COLO668 (cell line): ENCODE measurements around the gene HPS5.
"Not testable (repeated sequence)": the region's sequence is repeated elsewhere in the genome, so short reads cannot be mapped to it uniquely, and the experiment has no call there.

Source experiments
- DNase-seq: peaks from one replicate; lab custom pipeline; 2025; ENCODE audit not compliant: unreplicated experiment; lab: John Stamatoyannopoulos, UW

Gene HPS5

DNA sequence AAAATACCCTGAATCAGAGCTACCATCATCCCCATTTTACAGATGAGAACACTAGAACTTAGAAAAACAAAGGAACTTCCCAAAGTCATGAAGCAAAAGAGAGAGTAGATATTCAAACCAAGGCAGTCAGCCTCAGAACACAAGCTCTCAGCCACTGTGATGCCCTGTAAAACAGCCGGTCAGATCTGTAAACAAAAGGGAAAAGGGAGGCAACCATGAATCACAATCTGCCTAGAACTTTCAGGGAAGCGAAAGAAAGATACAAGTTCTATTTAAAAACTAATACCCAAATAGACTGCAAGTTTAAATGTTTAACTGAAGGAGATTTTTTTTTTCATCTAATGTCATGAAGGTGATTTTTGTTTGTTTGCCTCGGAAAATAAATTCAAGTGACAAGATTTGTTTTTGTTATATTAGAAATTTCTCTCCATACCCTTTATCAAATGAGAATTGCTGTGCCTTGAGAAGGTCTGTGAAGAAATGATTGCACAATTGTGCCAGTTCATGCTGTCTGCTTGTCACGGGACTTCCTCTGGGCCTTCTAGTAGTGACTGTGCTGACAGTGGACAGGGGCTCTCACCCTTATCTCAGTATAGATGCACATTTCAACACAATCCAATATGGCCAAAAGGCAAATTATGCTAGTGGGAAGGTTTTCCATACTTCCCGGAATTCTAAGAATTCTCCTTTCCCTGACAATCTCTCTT lies 44.2 kb downstream of the HPS5 start:
- no peak for DNase-seq

DNA sequence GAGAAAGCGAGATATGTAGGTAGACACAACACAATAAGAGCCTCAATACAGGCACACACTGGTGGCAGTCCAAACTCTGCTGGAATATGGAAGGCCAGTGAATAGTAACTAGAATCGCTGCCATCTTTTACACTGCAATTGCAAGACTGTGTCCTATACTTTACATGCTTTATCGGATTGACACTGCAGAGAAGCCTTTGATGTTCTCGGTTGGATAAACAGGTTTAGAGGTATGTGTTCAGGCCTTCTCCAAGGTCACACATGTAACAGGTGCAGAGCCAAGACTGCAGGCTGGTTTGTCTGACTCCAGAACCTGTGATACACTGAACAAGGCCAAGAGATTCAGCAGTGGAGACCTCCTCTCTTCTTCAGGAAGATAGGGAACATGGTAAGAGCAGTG lies 50.7 kb downstream of the HPS5 start:
- DNase-seq: no peak

DNA sequence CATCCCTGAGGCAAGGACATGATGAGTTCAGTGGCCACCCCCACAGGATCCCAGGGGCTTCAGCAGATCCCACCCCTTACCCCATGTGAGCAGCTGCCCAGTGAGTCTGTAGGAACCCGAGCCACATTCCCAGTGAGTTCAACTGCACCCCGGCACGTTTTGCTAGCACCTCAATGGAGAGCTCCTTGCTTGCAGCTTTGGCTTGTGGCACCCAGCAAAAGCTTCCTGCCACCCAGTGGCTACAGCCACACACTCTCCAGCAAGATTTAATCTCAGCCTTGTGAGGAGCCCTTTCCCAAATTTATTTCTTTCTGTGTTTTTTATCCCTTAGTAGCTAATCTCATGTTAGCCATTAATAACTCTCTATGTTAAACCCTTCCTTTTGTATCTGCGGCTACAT lies 51.8 kb downstream of the HPS5 start:
- DNase-seq: no peak

DNA sequence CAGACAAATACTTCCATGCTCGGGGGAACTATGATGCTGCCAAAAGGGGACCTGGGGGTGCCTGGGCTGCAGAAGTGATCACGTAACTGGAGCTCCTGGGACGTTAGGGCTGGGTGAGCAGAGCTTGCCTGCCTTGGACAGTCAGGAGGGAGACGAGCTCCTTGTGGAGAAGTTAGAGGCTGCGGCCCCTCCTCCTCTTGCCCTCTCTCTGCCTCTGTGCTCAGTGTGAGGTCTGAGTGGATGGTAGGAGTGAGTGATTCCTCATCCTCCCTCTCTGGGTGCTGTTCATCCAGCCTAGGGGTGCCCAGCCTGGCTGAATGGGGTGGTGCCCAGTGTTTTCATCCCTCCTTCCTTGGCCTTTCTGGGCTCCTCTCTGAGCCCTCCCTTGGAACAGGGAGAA lies 52.7 kb downstream of the HPS5 start:
- DNase-seq: not testable (repeated sequence)

DNA sequence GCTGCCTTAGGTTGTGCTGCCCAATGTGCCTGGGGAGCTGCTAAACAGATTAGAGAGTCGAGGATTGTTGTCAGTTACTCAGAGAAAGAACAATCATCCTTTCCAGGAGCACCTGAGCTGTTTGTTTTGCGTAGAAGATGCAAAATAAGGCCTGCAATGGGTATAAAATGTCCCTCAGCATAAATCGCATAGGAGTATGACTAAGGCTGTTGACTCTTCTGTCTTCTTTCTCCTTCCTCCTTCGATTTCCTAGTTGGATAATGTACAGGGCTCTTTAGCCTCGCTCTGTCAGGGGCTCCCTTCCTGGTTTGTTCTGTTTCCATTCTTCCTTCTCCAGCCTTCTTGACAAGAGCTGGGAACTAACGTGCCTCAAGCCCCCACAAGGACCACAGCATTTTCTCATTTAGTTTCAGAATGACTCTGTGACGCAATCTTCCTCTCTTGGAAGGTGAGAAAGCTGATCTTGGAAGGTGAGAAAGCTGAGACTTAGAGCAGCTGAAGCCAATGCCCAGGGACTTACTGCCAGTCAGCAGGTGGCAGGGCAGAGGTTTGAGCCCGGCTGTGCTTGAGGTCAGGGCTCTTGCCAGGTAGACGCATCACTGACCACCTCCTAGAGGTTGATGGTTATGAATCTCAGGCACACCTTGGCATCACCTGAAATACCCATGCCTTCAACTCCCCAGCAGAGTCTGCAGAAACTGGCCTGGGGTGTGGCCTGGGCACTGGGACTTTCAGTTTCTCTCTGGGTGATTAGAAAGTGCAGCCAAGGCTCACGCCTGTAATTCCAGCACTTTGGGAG lies 54.4 kb downstream of the HPS5 start:
- not testable (repeated sequence) for DNase-seq

DNA sequence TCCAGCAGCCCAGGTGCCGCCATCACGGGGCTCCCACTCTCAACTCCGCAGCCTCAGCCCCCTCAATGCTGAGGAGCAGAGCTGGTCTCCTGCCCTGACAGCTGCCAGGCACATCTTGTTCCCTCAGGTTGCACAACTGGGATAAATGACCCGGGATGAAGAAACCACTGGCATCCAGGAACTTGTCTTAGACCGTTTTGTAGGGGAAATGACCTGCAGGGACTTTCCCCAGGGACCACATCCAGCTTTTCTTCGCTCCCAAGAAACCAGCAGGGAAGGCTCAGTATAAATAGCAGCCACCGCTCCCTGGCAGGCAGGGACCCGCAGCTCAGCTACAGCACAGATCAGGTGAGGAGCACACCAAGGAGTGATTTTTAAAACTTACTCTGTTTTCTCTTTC lies 56.0 kb downstream of the HPS5 start, which contains the start of gene SAA1:
Gene SAA1, plus strand, starts transcription at position 316 of the 400 bp plus-strand sequence. CDS start 624 bp downstream, outside the sequence.
- no peak for DNase-seq

DNA sequence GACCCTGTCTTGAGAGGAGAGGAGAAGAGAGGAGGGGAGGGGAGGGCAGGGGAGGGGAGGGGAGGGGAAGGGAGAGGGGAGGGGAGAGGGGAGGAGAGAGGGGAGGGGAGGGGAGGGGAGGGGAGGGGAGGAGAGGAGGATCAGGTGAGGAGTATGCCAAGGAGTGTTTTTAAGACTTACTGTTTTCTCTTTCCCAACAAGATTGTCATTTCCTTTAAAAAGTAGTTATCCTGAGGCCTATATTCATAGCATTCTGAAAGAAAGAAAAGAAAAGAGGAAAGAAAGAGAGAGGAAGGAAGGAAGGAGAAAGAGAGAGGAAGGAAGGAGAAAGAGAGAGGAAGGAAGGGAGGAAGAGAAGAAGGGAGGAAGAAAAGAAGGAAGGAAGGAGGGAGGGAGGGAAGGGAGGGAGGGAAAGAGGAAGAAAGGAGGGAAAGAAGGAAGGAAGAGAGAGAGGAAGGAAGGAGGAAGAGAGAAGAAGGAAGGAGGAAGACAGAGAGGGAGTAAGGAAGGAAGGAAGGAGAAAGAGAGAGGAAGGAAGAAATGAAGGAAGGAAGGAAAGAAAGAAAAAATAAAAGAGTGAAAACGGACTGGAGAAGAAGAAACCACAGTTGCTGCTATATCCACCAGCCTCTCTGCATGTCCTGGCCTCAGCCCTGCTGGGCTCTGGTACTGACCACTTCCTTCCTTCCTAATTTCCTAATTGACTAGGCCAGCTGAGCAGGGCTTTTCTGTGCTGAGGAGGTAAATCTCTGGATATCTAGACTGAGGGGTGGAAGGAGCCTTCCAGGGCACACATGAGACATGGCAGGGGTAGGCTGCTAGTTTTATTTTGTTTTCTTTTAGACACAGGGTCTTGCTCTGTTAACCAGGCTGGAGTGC lies 57.0 kb downstream of the HPS5 start:
- DNase-seq: no peak

DNA sequence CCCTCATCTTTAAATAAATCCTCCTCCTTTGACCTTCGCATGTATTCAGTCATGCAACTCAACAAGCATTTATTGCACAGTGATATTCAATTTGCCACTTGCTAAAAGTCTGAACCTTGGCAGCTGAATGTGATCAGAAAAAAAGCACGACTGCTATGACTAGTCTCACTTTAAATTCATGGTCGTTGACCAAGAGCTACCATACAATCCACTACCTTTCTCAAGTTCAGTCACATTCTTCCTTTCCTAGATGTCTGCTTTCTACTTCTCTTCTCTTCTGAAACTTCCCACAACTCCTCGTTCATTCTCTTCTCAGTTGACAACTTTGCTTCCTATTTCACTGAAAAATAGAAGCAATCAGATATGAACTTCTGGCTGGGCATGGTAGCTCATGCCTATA lies 57.9 kb downstream of the HPS5 start:
- no peak for DNase-seq

DNA sequence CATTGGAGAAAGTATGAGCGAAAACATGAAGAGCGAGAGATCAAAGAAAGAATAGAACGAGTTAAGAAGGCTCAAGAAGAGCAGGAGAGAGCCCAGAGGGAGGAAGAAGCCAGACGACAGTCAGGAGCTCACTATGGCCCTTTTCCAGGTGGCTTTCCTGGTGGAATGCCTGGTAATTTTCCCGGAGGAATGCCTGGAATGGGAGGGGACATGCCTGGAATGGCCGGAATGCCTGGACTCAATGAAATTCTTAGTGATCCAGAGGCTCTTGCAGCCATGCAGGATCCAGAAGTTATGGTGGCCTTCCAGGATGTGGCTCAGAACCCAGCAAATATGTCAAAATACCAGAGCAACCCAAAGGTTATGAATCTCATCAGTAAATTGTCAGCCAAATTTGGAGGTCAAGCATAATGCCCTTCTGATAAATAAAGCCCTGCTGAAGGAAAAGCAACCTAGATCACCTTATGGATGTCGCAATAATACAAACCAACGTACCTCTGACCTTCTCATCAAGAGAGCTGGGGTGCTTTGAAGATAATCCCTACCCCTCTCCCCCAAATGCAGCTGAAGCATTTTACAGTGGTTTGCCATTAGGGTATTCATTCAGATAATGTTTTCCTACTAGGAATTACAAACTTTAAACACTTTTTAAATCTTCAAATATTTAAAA lies 59.1 kb downstream of the HPS5 start:
- not testable (repeated sequence) for DNase-seq

DNA sequence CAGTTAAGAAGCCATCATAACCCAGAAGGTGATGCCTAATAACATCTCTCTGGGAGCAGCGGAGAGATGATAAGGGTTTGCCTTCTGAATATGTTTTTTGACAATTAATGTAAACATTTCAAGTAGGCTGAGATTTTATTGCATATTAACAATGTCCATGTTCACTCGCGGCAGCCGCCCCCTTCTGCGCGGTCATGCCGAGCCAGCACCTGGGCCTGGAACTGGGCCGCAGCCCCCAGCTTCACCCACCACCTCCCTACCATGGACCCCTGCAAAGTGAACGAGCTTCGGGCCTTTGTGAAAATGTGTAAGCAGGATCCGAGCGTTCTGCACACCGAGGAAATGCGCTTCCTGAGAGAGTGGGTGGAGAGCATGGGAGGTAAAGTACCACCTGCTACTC lies 60.2 kb downstream of the HPS5 start:
- no peak for DNase-seq

DNA sequence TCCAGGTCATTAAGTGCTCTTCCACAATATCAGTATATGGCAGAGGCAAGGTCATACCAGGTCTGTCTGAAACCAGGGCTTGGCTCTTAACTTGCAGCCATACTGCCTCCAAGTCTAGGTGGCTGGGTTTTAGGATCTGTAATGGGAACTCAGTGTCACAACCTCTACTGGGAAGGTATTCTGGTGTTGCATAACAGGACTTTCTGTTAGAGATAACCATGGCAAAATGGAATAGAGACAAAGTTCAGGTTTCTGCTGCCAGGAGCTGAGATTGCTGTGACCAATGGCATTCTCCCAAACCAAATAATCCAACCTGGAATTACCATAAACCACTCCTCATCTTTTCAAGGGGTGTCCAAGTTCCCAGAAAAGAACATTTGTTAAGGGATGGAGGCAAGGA lies 62.7 kb downstream of the HPS5 start:
- DNase-seq: no peak

DNA sequence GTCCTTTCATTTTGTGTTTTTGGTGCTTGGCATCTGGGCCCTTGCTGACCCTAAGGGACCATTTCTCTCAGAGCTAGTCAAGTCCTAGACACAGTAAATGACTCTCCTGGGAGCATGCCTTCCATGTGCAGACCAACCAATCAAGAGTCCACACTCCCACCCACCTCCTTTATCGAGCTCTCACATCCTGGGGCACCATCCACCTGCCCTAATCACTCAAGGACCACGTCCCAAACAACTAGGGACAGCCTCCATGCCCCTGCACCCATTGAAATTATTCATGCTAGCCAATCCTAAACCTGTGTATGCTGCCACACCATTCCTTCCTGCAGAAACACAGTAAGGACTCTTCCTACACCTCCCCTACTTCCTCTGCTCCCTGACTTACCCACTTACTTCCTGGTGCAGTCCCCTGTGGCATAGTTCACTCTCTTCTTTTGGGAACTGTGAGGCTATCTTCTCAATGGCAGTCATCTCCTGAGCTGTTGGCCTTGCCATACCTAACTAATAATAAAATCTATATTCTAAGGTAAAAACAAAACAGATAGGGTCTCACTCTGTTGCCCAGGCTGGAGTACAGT lies 67.1 kb downstream of the HPS5 start:
- no peak for DNase-seq

DNA sequence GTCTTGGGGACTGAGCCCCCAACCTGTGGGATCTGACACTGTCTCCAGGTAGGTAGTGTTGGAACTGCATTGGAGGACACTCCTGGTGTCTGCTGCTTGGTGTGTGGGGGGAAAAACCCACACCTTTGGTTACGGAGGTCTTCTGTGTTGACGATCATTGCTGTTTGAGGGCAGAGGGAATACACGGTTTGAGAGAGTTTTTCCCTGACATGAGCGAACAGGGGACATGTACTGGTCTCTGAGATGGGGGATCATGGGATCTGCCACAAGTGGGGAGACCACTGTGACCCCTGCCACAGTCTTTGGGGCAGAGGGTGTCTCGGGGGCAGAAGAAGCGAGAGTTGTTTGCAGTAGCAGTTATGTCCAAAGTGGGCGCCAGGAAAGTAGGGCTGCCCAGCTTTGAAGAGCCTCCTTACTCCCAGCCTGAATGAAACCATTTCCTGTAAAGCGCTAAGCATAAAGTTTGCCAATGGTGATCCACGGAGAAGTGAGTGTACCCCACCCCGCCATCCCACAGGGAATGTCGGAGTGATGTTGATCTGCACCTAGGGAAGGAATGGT lies 68.1 kb downstream of the HPS5 start:
- no peak for DNase-seq

DNA sequence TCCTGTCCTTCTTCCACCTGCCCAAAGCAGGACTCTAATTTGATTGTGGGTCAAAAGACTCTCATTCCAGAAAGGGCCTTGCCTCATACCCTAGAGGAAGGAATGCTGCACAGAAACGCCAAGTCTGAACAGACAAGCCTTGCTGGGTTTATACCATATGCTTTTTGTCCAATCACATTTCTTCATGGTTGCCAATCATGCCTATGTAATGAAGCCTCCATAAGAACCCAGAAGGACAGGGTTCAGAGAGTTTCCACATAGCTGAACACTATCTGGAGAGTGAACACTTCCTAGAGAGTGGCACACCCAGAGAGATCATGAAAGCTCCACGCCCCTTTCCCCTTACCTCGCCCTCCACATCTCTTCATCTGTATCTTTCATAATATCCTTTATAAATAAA lies 68.7 kb downstream of the HPS5 start:
- DNase-seq: no peak

DNA sequence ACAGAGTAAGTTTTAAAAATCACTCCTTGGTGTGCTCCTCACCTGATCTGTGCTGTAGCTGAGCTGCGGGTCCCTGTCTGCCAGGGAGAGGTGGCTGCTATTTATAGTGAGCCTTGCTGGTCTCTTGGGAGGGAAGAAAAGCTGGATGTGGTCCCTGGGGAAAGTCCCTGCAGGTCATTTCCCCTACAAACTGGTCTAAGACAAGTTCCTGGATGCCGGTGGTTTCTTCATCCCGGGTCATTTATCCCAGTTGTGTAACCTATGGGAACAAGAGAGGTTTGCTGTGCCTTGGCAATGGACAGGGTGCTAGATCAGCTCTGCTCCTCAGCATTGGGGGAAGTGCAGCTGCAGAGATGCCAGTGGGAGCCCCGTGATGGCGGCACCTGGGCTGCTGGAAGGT lies 73.4 kb downstream of the HPS5 start, which contains the start of gene SAA2:
Gene SAA2, minus strand, starts transcription at position 108 of the 400 bp plus-strand sequence. CDS start 657 bp downstream, outside the sequence.
- DNase-seq: no peak

DNA sequence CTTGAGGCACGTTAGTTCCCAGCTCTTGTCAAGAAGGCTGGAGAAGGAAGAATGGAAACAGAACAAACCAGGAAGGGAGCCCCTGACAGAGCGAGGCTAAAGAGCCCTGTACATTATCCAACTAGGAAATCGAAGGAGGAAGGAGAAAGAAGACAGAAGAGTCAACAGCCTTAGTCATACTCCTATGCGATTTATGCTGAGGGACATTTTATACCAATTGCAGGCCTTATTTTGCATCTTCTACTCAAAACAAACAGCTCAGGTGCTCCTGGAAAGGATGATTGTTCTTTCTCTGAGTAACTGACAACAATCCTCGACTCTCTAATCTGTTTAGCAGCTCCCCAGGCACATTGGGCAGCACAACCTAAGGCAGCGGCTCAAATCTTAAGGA lies 74.8 kb downstream of the HPS5 start:
- DNase-seq: not testable (repeated sequence)

DNA sequence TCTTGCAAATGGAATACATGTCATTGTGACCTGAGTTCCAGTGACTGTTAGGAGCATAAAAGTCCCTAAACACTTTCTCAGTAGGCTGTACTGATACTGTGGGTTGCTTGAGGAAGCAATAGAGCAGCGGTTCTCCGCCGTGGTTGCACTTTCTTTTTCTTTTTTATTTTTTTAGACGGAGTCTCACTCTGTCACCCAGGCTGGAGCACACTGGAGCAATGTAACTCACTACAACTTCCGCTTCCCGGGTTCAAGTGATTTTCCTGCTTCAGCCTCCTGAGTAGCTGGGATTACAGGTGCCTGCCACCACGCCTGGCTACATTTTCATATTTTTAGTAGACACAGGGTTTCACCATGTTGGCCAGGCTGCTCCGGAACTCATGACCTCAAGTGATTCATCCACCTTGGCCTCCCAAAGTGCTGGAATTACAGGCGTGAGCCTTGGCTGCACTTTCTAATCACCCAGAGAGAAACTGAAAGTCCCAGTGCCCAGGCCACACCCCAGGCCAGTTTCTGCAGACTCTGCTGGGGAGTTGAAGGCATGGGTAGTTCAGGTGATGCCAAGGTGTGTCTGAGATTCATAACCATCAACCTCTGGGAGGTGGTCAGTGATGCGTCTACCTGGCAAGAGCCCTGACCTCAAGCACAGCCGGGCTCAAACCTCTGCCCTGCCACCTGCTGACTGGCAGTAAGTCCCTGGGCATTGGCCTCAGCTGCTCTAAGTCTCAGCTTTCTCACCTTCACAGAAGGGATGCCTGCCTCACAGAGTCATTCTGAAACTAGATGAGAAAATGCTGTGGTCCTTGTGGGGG lies 75.4 kb downstream of the HPS5 start:
- not testable (repeated sequence) for DNase-seq

DNA sequence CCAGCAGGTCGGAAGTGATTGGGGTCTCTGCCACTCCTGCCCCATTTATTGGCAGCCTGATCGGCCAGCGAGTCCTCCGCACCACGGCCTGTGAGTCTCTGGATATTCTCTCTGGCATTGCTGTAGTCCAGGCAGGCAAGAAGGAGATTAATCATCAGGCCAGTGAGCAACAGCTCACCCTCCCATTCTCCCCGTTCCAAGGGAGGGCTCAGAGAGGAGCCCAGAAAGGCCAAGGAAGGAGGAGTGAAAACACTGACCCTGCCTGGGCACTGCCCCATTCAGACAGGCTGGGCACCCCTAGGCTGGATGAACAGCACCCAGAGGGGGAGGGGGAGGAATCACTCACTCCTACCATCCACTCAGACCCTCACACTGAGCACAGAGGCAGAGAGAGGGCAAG lies 76.5 kb downstream of the HPS5 start:
- DNase-seq: no peak

DNA sequence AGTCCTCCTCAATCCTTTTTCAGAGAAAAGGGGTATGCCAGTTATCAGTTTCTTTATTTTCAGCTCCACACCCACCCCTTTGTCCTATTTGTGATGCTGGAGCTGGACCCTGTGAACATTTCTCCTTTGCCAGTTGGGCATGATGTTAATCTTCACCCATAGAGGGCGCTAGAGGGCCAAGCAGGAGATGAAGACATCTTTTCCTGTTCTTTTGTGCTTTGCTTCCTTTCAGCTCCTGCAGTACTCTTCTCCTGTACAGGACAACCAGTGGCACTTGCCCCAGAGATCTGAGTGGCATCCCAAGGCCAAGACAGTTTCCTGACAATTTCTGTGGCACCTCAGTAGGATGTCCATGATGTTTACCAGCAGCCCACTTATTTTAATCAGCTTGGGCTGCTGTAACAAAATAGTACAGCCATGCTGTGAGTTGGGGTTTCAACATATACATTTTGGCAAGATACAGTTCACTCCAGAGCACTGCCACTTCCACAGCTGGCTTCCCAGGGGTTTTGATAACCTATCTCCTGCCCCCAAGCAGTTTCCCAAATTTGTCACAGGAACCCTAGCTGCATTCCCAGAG lies 78.1 kb downstream of the HPS5 start:
- DNase-seq: peak; percentile 23
